D721Med (cell line): ENCODE data around the gene MRPL40.

Experiments
- DNase-seq: peaks from one replicate; pipeline ENCODE4 v3.0.0; 2011; ENCODE audit warnings: low spot score; ENCODE audit not compliant: insufficient read length
- FAIRE-seq: peaks from 2 replicates; lab custom pipeline; 2011; peaks lifted over from hg19 to GRCh38; lab: Jason Lieb, UNC
- CTCF ChIP-seq: IDR thresholded peaks from 2 replicates; pipeline ENCODE4 v1.5.1; 2012; ENCODE audit warnings: mild to moderate bottlenecking, control low read depth; ENCODE audit not compliant: insufficient read depth; ENCODE audit errors: missing control alignments

MRPL40 gene

GRCh38 chr22:19456541-19456940, 24.2 kb downstream of the MRPL40 start:
- DNase-seq (no peak), FAIRE-seq (no peak)
- no peak for TF ChIP-seq CTCF

GRCh38 chr22:19457828-19458428, 25.6 kb downstream of the MRPL40 start:
- DNase-seq (no peak), FAIRE-seq (no peak)
- TF ChIP-seq CTCF, result no peak

GRCh38 chr22:19460036-19460435, 27.7 kb downstream of the MRPL40 start:
- no peak for TF ChIP-seq CTCF
- FAIRE-seq (no peak), DNase-seq (no peak)

- TF ChIP-seq CTCF, result no peak
- DNase-seq (no peak), FAIRE-seq (no peak)
Measured at GRCh38 chr22:19461506-19461905, 29.2 kb downstream of the MRPL40 start.

- DNase-seq (no peak), FAIRE-seq (no peak)
- TF ChIP-seq CTCF, result no peak
Measured at GRCh38 chr22:19463008-19463407, 30.7 kb downstream of the MRPL40 start.

- no peak for DNase-seq
- TF ChIP-seq CTCF, result no peak
- no peak for FAIRE-seq
Measured at GRCh38 chr22:19463491-19464469, 31.4 kb downstream of the MRPL40 start.
